AML-193 (cell line): Measurements from ENCODE around the gene RTL9.
"Not testable (repeated sequence)": the region's sequence is repeated elsewhere in the genome, so short reads cannot be mapped to it uniquely, and the experiment has no call there.

Experiments
- DNase-seq, 2 experiments: peaks; one replicate each; lab custom pipeline; 2025; lab: John Stamatoyannopoulos, UW

RTL9 gene

GRCh38 chrX:110406250-110406649 is 47.6 kb downstream of the RTL9 start:
- not testable (repeated sequence) for DNase-seq

- no peak for DNase-seq
Measured at GRCh38 chrX:110406822-110407221, 48.2 kb downstream of the RTL9 start.

GRCh38 chrX:110407910-110408545 is 49.4 kb downstream of the RTL9 start:
- DNase-seq: peak in 1 of 2 experiments; percentile 4
